Posterior vena cava (tissue), 2 donors: ENCODE measurements around the gene PLPPR5. TPM values are rescaled to one million over a fixed set of nuclear protein-coding genes. Genes with fewer than 3 reads are reported as not detected.
"Not testable (repeated sequence)": the region's sequence is repeated elsewhere in the genome, so short reads cannot be mapped to it uniquely, and the experiment has no call there.

Experiments
- DNase-seq: peaks from one replicate; pipeline ENCODE4 v3.0.0-alpha.2; 2020; ENCODE audit warnings: low spot score
- intact Hi-C, 2 donors: fragments of 100-400 bp; cut with DNase I; formaldehyde crosslinking; loops; one replicate each; pipeline versions ENCODE4 v1.14.1 to v1.14.2; 2022 to 2023
- total RNA-seq, 2 donors: library from RNA; stranded (reverse); fragmentation: NEBNext Ultra II Directional; extraction: Animal tissue kit (Norgen Biotek cat#: 25700); gene quantifications; one replicate each; pipeline ENCODE4 v1.2.1, GENCODE V29; 2021
- donor health status: DM: yes; HTN: yes; CAD: no.
- donor health status: DM: yes; HTN: yes; CAD: no.

PLPPR5 gene
- total RNA-seq, 2 donors from 2014 or later: not detected

DNA sequence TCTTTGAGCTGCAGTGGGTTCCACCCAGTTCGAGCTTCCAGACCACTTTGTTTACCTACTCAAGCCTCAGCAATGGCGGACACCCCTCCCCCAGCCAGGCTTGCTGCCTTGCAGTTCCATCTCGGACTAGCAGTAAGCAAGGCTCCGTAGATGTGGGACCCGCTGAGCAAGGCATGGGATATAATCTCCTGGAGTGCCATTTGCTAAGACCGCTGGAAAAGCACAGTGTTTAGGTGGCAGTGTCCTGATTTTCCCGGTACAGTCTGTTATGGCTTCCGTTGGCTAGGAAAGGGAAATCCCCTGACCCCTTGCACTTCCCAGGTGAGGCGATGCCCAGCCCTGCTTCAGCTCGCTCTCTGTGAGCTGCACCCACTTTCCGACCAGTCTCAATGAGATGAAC, 123.4 kb downstream of the PLPPR5 start:
- intact Hi-C loops: not testable (repeated sequence)

DNA sequence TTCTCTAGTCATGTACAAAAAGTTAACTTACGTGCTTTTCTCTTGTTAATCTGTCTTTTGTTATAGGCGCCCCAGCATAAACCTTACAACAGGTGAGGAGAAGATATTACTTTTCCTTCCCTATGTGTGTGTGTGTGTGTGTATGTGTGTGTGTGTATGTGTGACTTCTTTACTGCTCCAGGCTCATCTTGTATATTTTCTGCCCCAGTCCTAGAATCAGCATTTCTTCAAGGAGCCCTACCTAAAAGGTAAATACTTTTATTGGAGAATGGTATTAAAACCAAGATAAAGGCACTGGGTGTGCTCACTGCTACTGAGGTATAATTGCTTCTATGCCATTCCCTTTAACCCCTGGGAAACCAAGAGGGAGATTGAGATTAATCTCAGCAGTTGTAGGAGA, 129.8 kb downstream of the PLPPR5 start:
- intact Hi-C loops: no loop called here
- DNase-seq: no peak

More for the DNA sequence above, 123.4 kb downstream of the PLPPR5 start:
- not testable (repeated sequence) for DNase-seq

DNA sequence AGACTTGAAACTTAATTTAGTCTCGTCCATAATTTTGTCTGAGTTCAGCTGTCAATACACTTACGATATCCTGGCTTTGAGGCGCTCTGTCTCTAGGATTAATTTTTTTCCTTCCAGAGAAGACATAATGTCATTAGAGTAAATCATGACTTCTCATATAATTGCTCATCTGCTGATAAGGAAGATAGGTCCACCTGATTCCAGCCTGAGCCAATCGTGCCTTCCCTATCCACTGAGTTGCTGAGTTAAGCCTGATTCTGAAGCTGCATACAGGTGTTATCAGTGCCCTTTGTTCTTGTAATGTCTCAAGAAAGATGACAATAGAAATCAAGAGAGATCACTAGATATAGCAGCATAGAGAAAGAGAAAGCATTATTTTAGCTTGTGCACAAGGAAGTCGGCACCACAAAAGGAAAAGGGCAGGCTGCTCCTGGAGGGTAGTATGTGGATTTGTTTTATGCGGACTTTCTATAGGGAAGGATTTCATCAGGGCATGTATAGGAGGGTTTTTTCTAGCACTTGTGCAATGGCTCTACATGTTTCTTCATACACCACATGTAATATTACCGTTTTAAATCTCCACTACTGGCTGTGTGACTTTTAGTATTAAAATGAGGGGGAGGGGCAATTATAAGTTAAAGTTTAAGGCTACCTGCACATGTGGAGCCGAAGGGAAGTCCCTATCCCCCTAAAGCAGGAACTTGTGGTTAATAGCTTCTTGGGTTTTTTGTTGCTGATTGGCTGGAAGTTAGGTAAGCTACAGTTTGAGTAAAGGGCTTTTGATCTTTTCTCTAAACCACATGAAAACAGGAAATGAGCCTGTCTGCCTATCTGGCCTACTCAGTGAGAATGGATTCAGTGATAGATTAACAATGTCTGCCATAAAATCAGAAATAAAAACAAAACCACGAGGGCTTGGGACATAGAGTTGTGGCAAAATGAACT, 133.4 kb downstream of the PLPPR5 start:
- intact Hi-C loops: no loop called here
- no peak for DNase-seq

DNA sequence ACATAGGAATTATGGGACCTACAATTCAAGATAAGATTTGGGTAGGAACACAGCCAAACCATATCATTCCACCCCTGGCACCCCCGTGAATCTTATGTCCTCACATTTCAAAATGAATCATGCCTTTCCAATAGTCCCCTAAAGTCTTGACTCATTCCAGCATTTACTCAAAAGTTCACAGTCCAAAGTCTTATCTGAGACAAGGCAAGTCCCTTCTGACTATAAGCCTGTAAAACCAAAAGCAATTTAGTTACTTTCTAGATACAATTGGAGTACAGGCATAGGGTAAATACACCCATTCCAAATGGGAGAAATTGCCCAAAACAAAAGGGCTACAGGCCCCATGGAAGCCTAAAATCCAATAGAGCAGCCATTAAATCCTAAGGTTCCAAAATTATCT, 138.9 kb downstream of the PLPPR5 start:
- intact Hi-C loops: no loop called here

DNA sequence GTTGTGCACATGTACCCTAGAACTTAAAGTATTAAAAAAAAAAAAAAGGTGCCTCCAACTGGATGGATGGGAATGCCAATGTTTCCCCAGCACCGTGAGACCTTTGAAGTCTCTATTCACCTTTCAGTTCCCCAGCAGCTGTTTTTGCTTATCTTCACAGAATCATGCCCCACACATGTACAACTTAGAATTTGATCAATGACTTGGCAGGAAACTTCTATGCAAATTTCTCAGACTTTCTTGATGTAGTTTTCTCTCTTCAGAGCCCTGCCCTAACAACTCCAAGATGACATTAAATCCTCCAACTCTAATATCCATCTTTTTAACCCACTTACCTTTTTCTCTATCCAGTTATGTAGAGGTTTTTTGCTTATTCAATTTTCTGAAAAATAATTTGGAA, 144.3 kb downstream of the PLPPR5 start:
- DNase-seq: no peak
- intact Hi-C loops: no loop called here

More for the DNA sequence above, 138.9 kb downstream of the PLPPR5 start:
- no peak for DNase-seq

DNA sequence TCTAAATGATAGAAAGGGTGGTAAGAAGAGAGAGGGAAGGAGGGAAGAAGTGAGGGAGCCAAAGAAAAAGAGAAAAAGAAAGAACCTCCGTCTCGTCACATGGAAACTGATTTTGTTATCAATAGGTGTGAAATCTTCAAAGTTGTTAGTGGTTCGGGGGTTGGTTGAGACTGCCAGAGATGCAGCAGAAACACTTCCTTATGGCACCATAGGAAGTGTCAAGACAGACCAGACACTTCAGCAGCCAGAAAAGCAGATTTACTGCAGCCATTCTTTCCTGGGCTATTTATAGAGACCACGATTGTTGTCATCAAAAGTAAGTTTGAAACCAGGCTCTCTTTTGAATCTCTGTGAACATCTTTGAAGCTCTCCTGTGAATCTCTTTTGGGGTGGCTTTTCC, 150.5 kb downstream of the PLPPR5 start:
- intact Hi-C loops: no loop called here
- DNase-seq: no peak

DNA sequence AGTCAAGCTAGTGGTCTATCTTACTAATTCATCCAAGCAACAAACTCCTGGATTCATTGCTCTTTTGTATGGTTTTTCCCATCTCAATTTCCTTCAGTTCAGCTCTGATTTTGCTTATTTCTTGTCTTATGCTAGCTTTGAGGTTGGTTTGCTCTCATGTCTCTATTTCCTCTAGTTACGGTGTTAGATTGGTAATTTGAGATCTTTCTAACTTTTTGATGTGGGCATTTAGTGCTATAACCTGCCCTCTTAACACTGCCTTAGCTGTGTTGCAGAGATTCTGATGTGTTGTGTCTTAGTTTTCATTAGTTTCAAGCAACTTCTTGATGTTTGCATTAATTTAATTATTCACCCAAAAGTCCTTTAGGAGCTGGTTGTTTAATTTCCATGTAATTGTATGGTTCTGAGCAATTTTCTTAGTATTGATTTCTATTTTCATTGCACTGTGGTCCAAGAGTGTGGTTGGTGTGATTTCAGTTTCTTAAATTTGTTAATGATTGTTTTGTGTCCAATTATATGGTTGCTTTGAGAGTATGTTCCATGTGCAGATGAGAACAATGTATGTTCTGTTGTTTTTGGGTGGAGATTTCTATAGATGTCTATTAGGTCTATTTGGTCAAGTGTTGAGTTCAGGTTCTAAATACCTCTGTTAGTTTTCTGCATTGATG, 154.6 kb downstream of the PLPPR5 start:
- no peak for DNase-seq
- intact Hi-C loops: no loop called here

DNA sequence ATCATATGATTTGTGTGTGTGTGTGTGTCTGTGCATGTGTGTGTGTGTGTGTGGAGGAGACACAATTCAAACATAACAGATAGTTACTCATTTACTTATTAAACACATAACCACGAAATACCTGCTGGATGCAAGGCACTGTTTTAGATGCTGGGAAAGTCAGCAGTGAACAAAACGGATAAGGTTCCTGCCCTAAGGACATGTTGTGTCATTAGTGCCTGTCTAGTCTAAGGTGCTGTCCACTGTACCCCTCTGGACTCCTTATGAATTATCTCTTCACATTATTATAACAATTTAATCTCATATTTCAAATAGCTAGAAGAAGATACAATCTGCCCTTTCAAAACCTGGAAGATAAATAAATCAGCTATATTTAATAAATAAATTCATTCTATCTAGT, 162.4 kb downstream of the PLPPR5 start:
- intact Hi-C loops: no loop called here

More for the DNA sequence above, 162.4 kb downstream of the PLPPR5 start:
- DNase-seq: no peak
